Mesenchymal stem cell (in vitro differentiated cells and primary cell): Measurements from ENCODE around the gene LUM.
A peak's percentile ranks its signal among the peaks of the same experiment; 100 is the strongest.

ENCODE experiments used
- DNase-seq: peaks from one replicate; pipeline ENCODE4 v3.0.0-alpha.2; 2013
- H2AFZ ChIP-seq: one replicate; pipeline ENCODE4 v1.6.1; 2013; ENCODE audit warnings: low read depth, mild to moderate bottlenecking, control low read depth, inconsistent platforms, low read length, moderate library complexity
- H2AK5ac ChIP-seq: 2 replicates; pipeline ENCODE4 v1.6.1; 2013; ENCODE audit warnings: low read length, moderate library complexity, mild to moderate bottlenecking, inconsistent platforms; ENCODE audit not compliant: severe bottlenecking
- H2BK120ac ChIP-seq: one replicate; pipeline ENCODE4 v1.6.1; 2013; ENCODE audit warnings: low read depth, mild to moderate bottlenecking, inconsistent platforms, low read length, moderate library complexity
- H2BK12ac ChIP-seq, 2 experiments: one replicate each; pipeline ENCODE4 v1.6.1; 2013; ENCODE audit warnings: inconsistent platforms in 2 of 2, low read length in 2 of 2, mild to moderate bottlenecking in 2 of 2, moderate library complexity in 2 of 2, control low read depth in 1 of 2
- H2BK15ac ChIP-seq: one replicate; pipeline ENCODE4 v1.6.1; 2013; ENCODE audit warnings: mild to moderate bottlenecking, low read depth, inconsistent platforms; ENCODE audit not compliant: poor library complexity, severe bottlenecking
- H2BK5ac ChIP-seq: 2 replicates; pipeline ENCODE4 v1.6.1; 2013; ENCODE audit warnings: low read depth, mild to moderate bottlenecking, low read length, control low read depth, inconsistent platforms; ENCODE audit not compliant: poor library complexity, severe bottlenecking
- H3K14ac ChIP-seq, 2 experiments: one replicate each; pipeline ENCODE4 v1.6.1; 2013; ENCODE audit warnings: inconsistent platforms in 2 of 2, low read length in 2 of 2, control low read depth in 1 of 2, mild to moderate bottlenecking in 1 of 2, moderate library complexity in 1 of 2
- H3K18ac ChIP-seq, 2 experiments: one replicate each; pipeline ENCODE4 v1.6.1; 2013; ENCODE audit warnings: inconsistent platforms in 2 of 2, low read length in 2 of 2, control low read depth in 1 of 2, low read depth in 1 of 2, mild to moderate bottlenecking in 1 of 2
- H3K23ac ChIP-seq, 2 experiments: one replicate each; pipeline ENCODE4 v1.6.1; 2013; ENCODE audit warnings: inconsistent platforms in 2 of 2, low read length in 2 of 2, mild to moderate bottlenecking in 2 of 2, moderate library complexity in 2 of 2, control low read depth in 1 of 2
- H3K27ac ChIP-seq: 2 replicates; pipeline ENCODE4 v1.5.1; 2013; ENCODE audit warnings: mild to moderate bottlenecking, moderate library complexity, low read length, control low read depth, inconsistent platforms; ENCODE audit not compliant: poor library complexity, severe bottlenecking
- H3K27me3 ChIP-seq, 2 experiments: 2 replicates each; pipeline versions ENCODE4 v1.6.1 to v1.7.0; 2013; ENCODE audit warnings: low read length in 2 of 2, mild to moderate bottlenecking in 2 of 2, moderate library complexity in 2 of 2, control low read depth in 1 of 2, inconsistent platforms in 1 of 2; ENCODE audit not compliant: control insufficient read depth in 1 of 2, insufficient read depth in 1 of 2
- H3K36me3 ChIP-seq, 2 experiments: 2 replicates each; pipeline versions ENCODE4 v1.6.1 to v1.7.0; 2013; ENCODE audit warnings: low read length in 2 of 2, control low read depth in 1 of 2, inconsistent platforms in 1 of 2, low read depth in 1 of 2, mild to moderate bottlenecking in 1 of 2; ENCODE audit not compliant: insufficient read depth in 2 of 2, control insufficient read depth in 1 of 2
- H3K4ac ChIP-seq, 2 experiments: one replicate each; pipeline ENCODE4 v1.6.1; 2013; ENCODE audit warnings: inconsistent platforms in 2 of 2, low read length in 2 of 2, mild to moderate bottlenecking in 2 of 2, moderate library complexity in 2 of 2, control low read depth in 1 of 2, low read depth in 1 of 2
- H3K4me1 ChIP-seq: 2 replicates; pipeline ENCODE4 v1.6.1; 2013; ENCODE audit warnings: low read depth, low read length, control low read depth; ENCODE audit not compliant: control insufficient read depth, insufficient read depth
- H3K4me2 ChIP-seq: 2 replicates; pipeline ENCODE4 v1.6.1; 2013; ENCODE audit warnings: low read length, mild to moderate bottlenecking, inconsistent platforms; ENCODE audit not compliant: poor library complexity, severe bottlenecking
- H3K4me3 ChIP-seq, 2 experiments: 2 replicates each; pipeline versions ENCODE4 v1.5.1 to v1.7.0; 2013; ENCODE audit warnings: low read length in 2 of 2, mild to moderate bottlenecking in 2 of 2, control low read depth in 1 of 2, low read depth in 1 of 2; ENCODE audit not compliant: insufficient read depth in 1 of 2
- H3K79me1 ChIP-seq: replicated peaks from 2 replicates; pipeline ENCODE4 v1.6.1; 2013; ENCODE audit warnings: mild to moderate bottlenecking, control low read depth, low read length, inconsistent platforms; ENCODE audit not compliant: poor library complexity, severe bottlenecking
- H3K9ac ChIP-seq: 2 replicates; pipeline ENCODE4 v1.7.0; 2013; ENCODE audit warnings: mild to moderate bottlenecking, low read length, moderate library complexity
- H3K9me3 ChIP-seq: 2 replicates; pipeline ENCODE4 v1.7.0; 2013; ENCODE audit warnings: mild to moderate bottlenecking, low read length; ENCODE audit not compliant: control insufficient read depth
- H4K8ac ChIP-seq: one replicate; pipeline ENCODE4 v1.6.1; 2013; ENCODE audit warnings: inconsistent platforms, mild to moderate bottlenecking, low read length, moderate library complexity
- H4K91ac ChIP-seq: one replicate; pipeline ENCODE4 v1.6.1; 2013; ENCODE audit warnings: mild to moderate bottlenecking, low read length, inconsistent platforms
- WGBS: methylation state at CpG from one replicate; pipeline ENCODE4 v1.1.7; 2013; ENCODE audit warnings: mixed read lengths; 5-methylcytosine and 5-hydroxymethylcytosine counted together

LUM gene

GRCh38 chr12:91109581-91110310, 1.5 kb downstream of the LUM start:
- H3K9ac ChIP-seq = peak overlapping the region; percentile 94
- no peaks in the 10 kb centered on the region for H3K9me3 ChIP-seq
- no peaks in the 10 kb centered on the region for H3K36me3 ChIP-seq
- H3K79me1 ChIP-seq = no peaks in the 10 kb centered on the region
- H3K4me2 ChIP-seq = no peak overlapping the region
- no peak overlapping the region for H2BK5ac ChIP-seq
- no peak overlapping the region for H2BK15ac ChIP-seq
- H2AK5ac ChIP-seq = no peak overlapping the region
- H4K8ac ChIP-seq = no peak overlapping the region
- no peak overlapping the region for H3K23ac ChIP-seq
- H3K4me1 ChIP-seq = no peaks in the 10 kb centered on the region
- WGBS = no CpG with 5 or more reads among the region's 2 CpGs
- H2BK12ac ChIP-seq = no peak overlapping the region
- no peaks in the 10 kb centered on the region for H3K27me3 ChIP-seq
- H3K4me3 ChIP-seq = peak overlapping the region in 1 of 2 experiments; percentile 77
- H2BK120ac ChIP-seq = no peak overlapping the region
- H4K91ac ChIP-seq = no peak overlapping the region
- H3K4ac ChIP-seq = no peak overlapping the region
- H3K14ac ChIP-seq = no peak overlapping the region
- DNase-seq = no peak
- H3K27ac ChIP-seq = no peak overlapping the region
- no peak overlapping the region for H2AFZ ChIP-seq
- no peak overlapping the region for H3K18ac ChIP-seq

GRCh38 chr12:91109148-91109564, 2.1 kb downstream of the LUM start:
- Histone ChIP-seq H3K23ac (no peak overlapping the region), H3K18ac (no peak overlapping the region), H3K9ac (peak overlapping the region; percentile 94), H4K8ac (no peak overlapping the region), H2AFZ (no peak overlapping the region), H2BK120ac (no peak overlapping the region), H2AK5ac (no peak overlapping the region), H3K14ac (no peak overlapping the region), H3K4me1 (no peaks in the 10 kb centered on the region), H2BK12ac (no peak overlapping the region), H2BK5ac (no peak overlapping the region), H4K91ac (no peak overlapping the region), H3K79me1 (no peaks in the 10 kb centered on the region), H3K4me2 (no peak overlapping the region), H3K36me3 (no peaks in the 10 kb centered on the region), H3K27ac (no peak overlapping the region), H3K9me3 (no peaks in the 10 kb centered on the region), H3K4me3 (peak overlapping the region in 1 of 2 experiments; percentile 77), H3K4ac (no peak overlapping the region), H3K27me3 (no peaks in the 10 kb centered on the region), H2BK15ac (no peak overlapping the region)
- WGBS = 4% methylated on average over 6 of the region's 7 CpGs
- DNase-seq = peak; percentile 83

DNA sequence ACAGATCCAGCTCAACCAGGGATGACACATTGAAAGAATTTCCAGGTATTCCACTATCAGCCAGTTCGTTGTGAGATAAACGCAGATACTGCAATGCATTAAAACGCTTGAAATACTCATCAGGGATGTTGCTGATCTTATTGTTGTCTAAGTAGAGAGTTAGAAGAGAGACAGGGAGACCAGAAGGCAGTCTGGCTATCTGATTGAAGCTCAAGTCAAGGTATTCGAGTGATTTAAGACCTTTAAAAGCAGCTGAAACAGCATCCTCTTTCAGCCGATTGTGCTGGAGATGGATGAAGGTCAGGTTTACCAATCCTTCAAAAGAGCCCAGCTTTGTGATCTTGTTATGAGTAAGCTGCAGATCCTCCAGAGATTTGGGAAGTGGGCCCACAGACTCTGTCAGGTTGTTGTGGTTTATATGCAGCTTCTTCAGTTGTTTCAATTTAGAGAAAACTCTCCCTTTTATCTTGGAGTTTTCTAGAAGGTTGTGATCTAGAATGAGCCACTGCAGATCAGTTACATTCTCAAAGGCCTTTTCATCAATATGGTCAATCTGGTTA, 3.0 kb downstream of the LUM start:
- no peak overlapping the region for H3K27ac ChIP-seq
- no peak overlapping the region for H2AK5ac ChIP-seq
- 82% methylated on average over 5 of the region's 5 CpGs for WGBS

GRCh38 chr12:91106283-91106682, 5.0 kb downstream of the LUM start:
- no peaks in the 10 kb centered on the region for H3K79me1 ChIP-seq
- H3K4ac ChIP-seq = no peak overlapping the region
- no peak overlapping the region for H3K4me2 ChIP-seq
- no peaks in the 10 kb centered on the region for H3K4me1 ChIP-seq
- H2BK5ac ChIP-seq = no peak overlapping the region
- no peak overlapping the region for H3K4me3 ChIP-seq
- no peaks in the 10 kb centered on the region for H3K9me3 ChIP-seq
- H4K8ac ChIP-seq = no peak overlapping the region
- H3K14ac ChIP-seq = no peak overlapping the region
- no peak overlapping the region for H3K18ac ChIP-seq
- H2AFZ ChIP-seq = no peak overlapping the region
- H4K91ac ChIP-seq = no peak overlapping the region
- H3K27ac ChIP-seq = no peak overlapping the region
- no peak overlapping the region for H3K23ac ChIP-seq
- no peak overlapping the region for H2BK12ac ChIP-seq
- H2BK120ac ChIP-seq = no peak overlapping the region
- no peaks in the 10 kb centered on the region for H3K27me3 ChIP-seq
- H2AK5ac ChIP-seq = no peak overlapping the region
- H2BK15ac ChIP-seq = no peak overlapping the region
- peaks cover 0 to 12% of the 10 kb centered on the region in 2 experiments for H3K36me3 ChIP-seq
- no peak for DNase-seq
- H3K9ac ChIP-seq = no peak overlapping the region

More for the DNA sequence above, 3.0 kb downstream of the LUM start:
- Histone ChIP-seq H3K4me3 (peak overlapping the region in 1 of 2 experiments; percentile 9), H4K8ac (no peak overlapping the region), H3K23ac (no peak overlapping the region), H3K27me3 (no peaks in the 10 kb centered on the region), H2AFZ (no peak overlapping the region), H3K4ac (no peak overlapping the region), H4K91ac (no peak overlapping the region), H2BK12ac (no peak overlapping the region), H2BK5ac (no peak overlapping the region), H3K4me2 (no peak overlapping the region), H3K9me3 (no peaks in the 10 kb centered on the region), H3K36me3 (peaks cover 0 to 6% of the 10 kb centered on the region in 2 experiments), H3K18ac (no peak overlapping the region), H3K14ac (no peak overlapping the region), H3K9ac (peak overlapping the region; percentile 94), H3K79me1 (no peaks in the 10 kb centered on the region), H3K4me1 (no peaks in the 10 kb centered on the region), H2BK120ac (no peak overlapping the region), H2BK15ac (no peak overlapping the region)
- DNase-seq = no peak
